HG02678 (cell line): Measurements from ENCODE around the gene CEND1.

Experiments
- ATAC-seq: cut with Tn5 transposase; IDR thresholded peaks from one replicate; pipeline ENCODE4 v1.9.1; 2021; ENCODE audit warnings: mild to moderate bottlenecking, moderate library complexity; ENCODE audit not compliant: unreplicated experiment

CEND1 gene

DNA sequence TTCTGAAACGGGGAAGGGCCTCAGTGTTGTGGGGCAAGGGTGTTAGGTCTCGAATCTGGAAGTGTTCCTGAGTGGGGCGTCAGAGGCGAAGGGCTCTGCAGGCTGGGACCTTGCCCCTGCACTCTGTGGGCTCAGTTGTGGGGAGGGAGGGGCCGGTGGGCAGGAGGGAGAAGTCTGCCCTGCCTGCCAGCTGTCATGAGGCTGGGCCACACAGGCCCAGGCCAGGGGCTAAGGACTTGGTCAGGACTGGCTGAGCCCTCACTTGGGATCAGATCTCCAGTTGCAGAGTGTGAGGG, 38.0 kb upstream of the CEND1 start, which contains the start of gene CRACR2B:
Gene CRACR2B (plus strand): TSS at position 23 of the 296 bp plus-strand sequence. CDS start 689 bp downstream, outside the sequence.
- ATAC-seq, result peak; percentile 9

DNA sequence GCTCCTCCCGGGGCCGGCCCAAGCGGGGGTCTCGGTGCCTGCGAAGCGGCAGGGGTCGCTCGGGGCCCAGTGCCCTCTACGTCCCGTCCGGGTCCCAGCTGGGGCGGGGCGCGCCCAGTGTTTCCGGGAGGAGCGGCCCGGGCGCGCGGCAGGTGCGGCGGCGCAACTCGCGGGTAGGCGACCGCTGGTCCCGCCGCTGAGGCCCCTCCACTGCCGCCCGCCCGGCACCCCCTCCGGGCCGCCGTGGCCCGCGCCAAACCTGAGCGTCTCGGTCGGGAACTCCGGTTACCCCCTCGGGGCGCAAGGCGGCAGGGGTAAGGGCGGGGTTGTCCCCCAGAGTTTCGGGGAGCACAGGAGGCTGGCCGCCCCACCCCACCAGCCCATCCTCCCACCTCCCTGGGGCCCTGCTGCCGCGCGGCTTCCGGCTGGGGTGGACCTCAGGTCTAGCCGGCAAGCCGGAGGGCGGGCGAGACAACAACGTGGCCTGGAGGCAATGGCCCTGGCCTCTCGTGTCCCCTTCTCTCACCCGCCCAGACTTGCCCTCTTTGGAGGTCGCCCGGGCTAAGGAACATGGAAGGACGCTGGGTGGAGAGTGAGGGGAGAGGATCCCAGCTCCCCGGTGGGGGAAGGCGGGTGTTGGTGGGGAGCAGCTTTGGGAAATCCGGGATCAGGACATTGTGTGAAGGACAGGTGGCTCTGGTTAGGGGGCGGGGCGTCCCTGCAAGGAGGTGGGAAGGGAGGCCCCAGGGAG, 37.4 kb upstream of the CEND1 start:
- peak; percentile 42 for ATAC-seq

- no peak for ATAC-seq
These were observed 36.9 kb upstream of the CEND1 start for GRCh38 chr11:826836-827145.

DNA sequence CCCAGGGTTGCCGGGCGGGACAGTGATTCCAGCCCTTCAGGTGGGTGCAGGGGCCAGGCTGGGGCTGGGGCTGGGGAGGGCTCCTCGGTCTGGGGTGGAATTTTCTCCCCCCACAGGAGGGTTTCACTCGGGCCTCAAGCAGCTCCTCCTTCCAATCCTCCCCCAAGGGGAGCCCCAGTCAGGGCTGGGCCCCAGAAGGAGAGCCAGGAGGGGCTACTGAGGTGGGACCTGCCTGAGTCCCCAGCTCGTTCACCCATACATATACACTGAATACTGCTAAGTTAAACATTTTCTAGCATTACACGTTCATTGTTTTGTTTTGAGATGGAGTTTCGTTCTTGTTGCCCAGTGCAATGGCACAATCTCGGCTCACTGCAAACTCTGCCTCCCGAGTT, 36.3 kb upstream of the CEND1 start:
- no peak for ATAC-seq

- ATAC-seq, result no peak
These were observed 35.7 kb upstream of the CEND1 start for GRCh38 chr11:825366-826226.

GRCh38 chr11:824942-825341, 35.1 kb upstream of the CEND1 start:
- no peak for ATAC-seq

DNA sequence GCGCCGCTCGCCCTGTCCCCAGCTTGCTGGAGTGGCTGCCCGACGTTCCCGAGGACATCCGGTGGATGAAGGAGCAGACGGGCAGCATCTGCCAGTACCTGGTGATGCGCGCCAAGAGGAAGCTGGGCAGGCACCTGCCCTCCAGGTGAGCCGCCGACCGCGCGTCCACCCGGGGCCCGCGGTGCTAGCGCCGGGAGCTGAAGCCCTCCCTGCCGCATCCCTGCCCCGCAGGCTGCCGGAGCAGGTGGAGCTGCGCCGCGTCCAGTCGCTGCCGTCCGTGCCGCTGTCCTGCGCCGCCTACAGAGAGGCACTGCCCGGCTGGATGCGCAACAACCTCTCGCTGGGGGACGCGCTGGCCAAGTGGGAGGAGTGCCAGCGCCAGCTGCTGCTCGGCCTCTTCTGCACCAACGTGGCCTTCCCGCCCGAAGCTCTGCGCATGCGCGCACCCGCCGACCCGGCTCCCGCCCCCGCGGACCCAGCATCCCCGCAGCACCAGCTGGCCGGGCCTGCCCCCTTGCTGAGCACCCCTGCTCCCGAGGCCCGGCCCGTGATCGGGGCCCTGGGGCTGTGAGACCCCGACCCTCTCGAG, 34.5 kb upstream of the CEND1 start:
- no peak for ATAC-seq

- no peak for ATAC-seq
These were observed 33.8 kb upstream of the CEND1 start for GRCh38 chr11:823441-824291.

DNA sequence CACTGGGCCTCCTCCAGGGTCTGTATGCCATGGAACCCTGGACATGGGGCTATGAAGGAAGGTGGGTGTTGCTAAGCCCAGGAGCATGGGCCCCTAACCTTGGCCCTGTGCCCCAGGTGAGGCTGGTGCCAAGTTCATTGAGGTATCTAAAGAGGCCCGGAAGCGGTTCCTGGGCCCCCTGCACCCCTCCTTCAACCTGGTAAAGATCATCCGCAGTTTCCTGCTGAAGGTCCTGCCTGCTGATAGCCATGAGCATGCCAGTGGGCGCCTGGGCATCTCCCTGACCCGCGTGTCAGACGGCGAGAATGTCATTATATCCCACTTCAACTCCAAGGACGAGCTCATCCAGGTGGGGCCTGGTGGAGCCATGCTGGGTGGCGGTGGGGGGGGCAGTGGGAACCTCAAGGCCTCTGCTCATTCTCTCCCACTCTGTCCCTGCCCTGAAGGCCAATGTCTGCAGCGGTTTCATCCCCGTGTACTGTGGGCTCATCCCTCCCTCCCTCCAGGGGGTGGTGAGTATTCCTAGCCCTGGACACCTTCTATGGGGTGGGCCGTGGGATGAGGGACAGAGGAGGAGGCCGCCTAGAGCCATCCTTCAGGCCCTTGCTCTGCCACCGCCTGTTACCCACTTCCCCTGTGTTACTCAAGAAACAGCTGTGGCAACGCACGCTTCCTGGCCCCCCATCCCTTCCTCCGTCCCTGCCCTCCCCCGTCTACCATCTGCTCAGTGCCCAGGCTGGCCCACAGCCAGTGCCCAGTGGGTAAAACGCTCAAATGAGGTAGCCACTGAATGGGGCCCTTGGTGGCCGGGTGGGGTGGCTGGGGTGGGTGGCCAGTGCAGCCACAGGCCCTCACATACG, 31.9 kb upstream of the CEND1 start:
- ATAC-seq, result no peak

- no peak for ATAC-seq
These were observed 31.0 kb upstream of the CEND1 start for GRCh38 chr11:820655-821511.

GRCh38 chr11:819943-820649, 30.2 kb upstream of the CEND1 start:
- ATAC-seq, result peak; percentile 70

- ATAC-seq, result peak; percentile 70
These were observed 29.4 kb upstream of the CEND1 start for GRCh38 chr11:819129-819931.

DNA sequence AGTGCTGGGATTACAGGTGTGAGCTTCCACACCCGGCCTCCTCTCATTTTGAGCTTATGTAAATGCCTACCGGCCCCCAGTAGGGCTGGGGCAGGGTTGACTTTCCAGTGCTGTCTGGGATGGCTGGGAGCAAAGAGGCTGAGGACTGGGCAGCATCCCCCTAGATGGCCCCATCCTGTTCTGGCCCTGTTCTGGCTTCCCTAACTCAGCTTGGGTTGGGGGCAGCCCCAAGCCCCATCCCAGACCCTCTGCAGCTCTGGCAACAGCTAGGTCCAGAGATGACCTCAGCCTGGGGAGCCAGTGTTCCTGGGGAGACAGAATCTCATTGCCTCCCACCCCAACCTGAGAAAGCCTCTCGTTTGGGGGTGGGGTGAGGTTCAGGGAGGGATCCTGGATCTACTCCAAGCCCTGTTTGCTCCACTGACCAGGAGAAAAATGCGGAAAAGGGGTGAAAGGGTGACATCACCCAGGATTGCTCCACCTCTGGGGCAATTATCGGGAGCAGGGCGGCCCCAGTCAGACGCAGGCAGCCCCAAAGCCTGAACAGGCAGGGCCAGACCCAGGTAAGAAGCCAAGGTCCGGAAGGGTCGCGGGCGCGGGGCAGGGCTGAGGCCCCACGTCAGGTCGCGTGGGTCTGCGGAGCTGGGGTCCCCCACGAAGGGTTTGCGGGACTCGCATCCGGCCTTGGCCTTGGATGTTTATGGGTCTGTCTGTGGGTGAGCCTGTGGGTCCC, 28.7 kb upstream of the CEND1 start, which contains the start of gene PNPLA2:
Gene PNPLA2 (plus strand): TSS at position 519 of the 733 bp plus-strand sequence. CDS start 805 bp downstream, outside the sequence.
- ATAC-seq, result no peak

- ATAC-seq, result no peak
These were observed 26.5 kb upstream of the CEND1 start for GRCh38 chr11:816433-816779.

GRCh38 chr11:815675-816432, 26.0 kb upstream of the CEND1 start:
- no peak for ATAC-seq

GRCh38 chr11:813456-814096, 23.7 kb upstream of the CEND1 start:
- ATAC-seq, result no peak
